HL-60 (cell line): Measurements from ENCODE around the gene SNX25.

Experiments
- DNase-seq, 2 experiments: peaks; one replicate each; pipeline ENCODE4 v3.0.0-alpha.2; 2010 to 2020; ENCODE audit warnings: low read depth in 1 of 2, low spot score in 1 of 2
- H3K27ac ChIP-seq: fragments of 250-450 bp; sonication (Bioruptor Pico); replicated peaks from 2 replicates; pipeline ENCODE4 v1.5.1; 2020; ENCODE audit warnings: mild to moderate bottlenecking, moderate library complexity
- H3K27me3 ChIP-seq: fragments of 250-450 bp; sonication (Bioruptor Pico); 2 replicates; pipeline ENCODE4 v1.5.1; 2021; ENCODE audit warnings: mild to moderate bottlenecking, moderate library complexity; ENCODE audit not compliant: insufficient read depth, poor library complexity, severe bottlenecking
- H3K4me3 ChIP-seq: replicated peaks from 2 replicates; pipeline ENCODE4 v1.5.1; 2011; ENCODE audit warnings: mild to moderate bottlenecking, control low read depth, low read length; ENCODE audit not compliant: insufficient read depth
- GABPA ChIP-seq: IDR thresholded peaks from 2 replicates; pipeline ENCODE4 v1.6.1; 2012; ENCODE audit warnings: low read depth
- POLR2AphosphoS5 ChIP-seq: IDR thresholded peaks from 2 replicates; pipeline ENCODE4 v1.6.1; 2012; ENCODE audit warnings: low read depth
- REST ChIP-seq: IDR thresholded peaks from 2 replicates; pipeline ENCODE4 v1.6.1; 2012; ENCODE audit warnings: low read depth; ENCODE audit not compliant: insufficient replicate concordance
- SPI1 ChIP-seq: IDR thresholded peaks from 2 replicates; pipeline ENCODE4 v1.6.1; 2012; ENCODE audit warnings: low read depth, mild to moderate bottlenecking, borderline replicate concordance
- TF ChIP-seq, protein P1 (sequence below): IDR thresholded peaks from one replicate; pipeline ENCODE4 v1.5.1; 2011; ENCODE audit warnings: low read length, control low read depth, inconsistent platforms; ENCODE audit not compliant: insufficient read depth

Gene SNX25

DNA sequence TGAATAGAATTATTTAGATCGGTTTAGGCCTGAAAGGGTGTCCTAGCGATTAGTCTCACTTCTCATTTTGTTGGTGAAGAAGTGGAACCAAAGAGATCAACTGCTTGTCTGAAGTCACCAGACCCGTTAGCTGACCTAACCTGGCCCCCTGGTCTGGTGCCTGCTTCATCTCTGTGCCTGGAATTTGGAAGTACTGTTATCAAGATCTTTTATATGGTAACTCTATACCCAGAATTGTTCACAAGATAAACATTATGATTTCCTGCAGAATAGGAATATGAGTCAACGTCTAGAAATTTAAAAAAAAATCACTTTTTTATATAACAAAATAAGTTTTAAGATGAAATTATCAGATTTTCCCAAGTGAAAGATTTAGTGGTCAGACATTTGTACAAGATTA, 149.1 kb downstream of the SNX25 start:
- Histone ChIP-seq H3K4me3 (no peak overlapping the region), H3K27me3 (peaks cover 2% of the 10 kb centered on the region), H3K27ac (no peak overlapping the region)
- TF ChIP-seq, protein P1, sequence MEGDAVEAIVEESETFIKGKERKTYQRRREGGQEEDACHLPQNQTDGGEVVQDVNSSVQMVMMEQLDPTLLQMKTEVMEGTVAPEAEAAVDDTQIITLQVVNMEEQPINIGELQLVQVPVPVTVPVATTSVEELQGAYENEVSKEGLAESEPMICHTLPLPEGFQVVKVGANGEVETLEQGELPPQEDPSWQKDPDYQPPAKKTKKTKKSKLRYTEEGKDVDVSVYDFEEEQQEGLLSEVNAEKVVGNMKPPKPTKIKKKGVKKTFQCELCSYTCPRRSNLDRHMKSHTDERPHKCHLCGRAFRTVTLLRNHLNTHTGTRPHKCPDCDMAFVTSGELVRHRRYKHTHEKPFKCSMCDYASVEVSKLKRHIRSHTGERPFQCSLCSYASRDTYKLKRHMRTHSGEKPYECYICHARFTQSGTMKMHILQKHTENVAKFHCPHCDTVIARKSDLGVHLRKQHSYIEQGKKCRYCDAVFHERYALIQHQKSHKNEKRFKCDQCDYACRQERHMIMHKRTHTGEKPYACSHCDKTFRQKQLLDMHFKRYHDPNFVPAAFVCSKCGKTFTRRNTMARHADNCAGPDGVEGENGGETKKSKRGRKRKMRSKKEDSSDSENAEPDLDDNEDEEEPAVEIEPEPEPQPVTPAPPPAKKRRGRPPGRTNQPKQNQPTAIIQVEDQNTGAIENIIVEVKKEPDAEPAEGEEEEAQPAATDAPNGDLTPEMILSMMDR, result no peak
- no peak for TF ChIP-seq REST
- TF ChIP-seq SPI1, result no peak
- TF ChIP-seq POLR2AphosphoS5, result no peak
- no peak for DNase-seq

DNA sequence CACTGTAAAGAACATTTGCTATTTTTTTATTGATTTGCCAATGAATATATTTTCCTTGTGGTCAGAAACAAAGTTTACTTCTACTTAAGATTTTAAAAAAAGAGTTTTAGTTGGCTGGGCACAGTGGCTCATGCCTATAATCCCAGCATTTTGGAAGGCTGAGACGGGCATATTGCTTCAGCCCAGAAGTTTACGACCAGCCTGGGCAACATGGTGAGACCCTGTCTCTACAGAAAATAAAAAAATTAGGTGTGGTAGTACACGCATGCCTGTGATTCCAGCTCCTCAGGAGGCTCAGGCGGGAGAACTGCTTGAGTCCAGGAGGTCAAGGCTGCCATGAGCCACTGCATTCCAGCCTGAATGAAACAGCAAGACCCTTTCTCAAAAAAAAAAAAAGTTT, 149.6 kb downstream of the SNX25 start:
- Histone ChIP-seq H3K27me3 (peaks cover 2% of the 10 kb centered on the region), H3K27ac (no peak overlapping the region), H3K4me3 (no peak overlapping the region)
- TF ChIP-seq SPI1 (no peak), POLR2AphosphoS5 (no peak), REST (no peak), GABPA (no peak)
- TF ChIP-seq, protein P1, result no peak
- DNase-seq, result no peak

DNA sequence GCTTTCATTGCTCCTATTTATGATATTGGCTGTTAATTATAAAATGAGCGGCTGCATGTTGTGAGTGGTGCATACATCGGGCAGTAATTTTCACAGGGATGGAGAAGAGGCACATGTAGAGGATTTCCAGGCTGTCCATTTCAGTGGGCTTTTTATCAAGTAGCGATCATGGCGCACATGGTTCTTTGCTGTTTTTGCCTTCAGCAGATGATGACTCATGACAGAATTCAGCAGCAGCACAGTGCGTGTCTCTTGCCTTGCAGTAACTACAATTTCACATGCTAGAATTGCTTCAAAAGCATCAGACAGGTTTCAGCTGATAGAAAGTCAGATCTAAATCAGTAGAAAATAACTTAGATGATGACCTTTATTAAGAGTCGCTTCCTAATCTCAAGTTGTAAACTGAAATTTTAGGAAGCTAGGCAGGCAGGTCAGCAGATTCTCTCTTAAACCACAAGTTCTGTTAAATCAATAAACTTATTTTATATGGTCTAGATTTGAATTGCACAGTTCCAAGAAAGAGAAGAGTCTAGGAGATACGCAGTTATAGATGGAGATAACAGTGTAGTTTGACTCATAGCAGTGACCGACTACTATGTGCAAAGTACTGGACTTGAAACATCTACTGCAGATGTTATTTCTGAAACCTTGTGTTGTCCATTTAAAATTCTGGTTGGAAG, 150.5 kb downstream of the SNX25 start:
- H3K27me3 ChIP-seq, result peaks cover 2% of the 10 kb centered on the region
- TF ChIP-seq GABPA, result no peak
- TF ChIP-seq POLR2AphosphoS5, result no peak
- no peak for TF ChIP-seq REST
- TF ChIP-seq, protein P1, result no peak
- TF ChIP-seq SPI1, result no peak
- DNase-seq, result no peak
- H3K27ac ChIP-seq, result no peak overlapping the region
- no peak overlapping the region for H3K4me3 ChIP-seq
